NOMO-1 treated with DMSO at 0.1 percent for 48 hours (cell line): ENCODE results near the gene ZNF2.

Experiments
- DNase-seq: peaks from one replicate; lab custom pipeline; 2025; ENCODE audit not compliant: unreplicated experiment; lab: John Stamatoyannopoulos, UW

The ZNF2 gene

DNA sequence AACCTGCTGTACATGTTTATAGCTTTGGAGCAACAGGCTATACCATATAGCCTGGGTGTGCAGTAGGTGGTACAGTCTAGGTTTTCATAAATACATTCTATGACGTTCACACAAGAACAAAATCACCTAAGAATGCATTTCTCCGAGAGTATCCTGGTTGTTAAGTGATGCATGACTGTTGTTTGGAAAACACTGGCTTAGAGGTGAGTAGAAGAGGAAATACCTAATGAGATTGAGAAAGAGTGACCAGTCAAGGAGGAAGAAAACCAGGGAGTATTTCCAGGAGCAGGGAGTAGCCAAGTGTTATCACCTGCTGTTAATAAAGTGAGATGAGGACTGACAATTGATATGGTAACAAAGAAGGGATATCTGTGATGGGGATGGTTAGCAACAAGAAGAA, 38.8 kb downstream of the ZNF2 start:
- no peak for DNase-seq

DNA sequence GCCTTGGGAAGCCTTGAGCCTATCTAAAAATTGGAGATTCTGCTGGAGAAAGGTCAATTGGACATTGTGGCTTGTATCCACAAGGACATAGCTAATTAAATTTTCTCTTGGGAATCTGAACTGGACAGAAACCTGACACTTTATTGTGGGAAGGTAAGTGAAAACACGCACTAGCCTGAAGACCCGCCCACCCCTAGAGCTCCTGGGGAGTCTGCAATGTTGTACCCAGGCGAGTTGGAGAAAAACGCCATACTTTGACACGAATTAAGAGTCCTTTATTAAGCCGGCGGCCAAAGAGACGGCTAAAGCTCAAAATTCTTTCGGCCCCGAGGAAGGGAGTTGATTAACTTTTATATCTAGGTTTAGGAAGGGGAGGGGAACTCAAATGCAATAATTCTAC, 40.5 kb downstream of the ZNF2 start:
- DNase-seq = no peak

DNA sequence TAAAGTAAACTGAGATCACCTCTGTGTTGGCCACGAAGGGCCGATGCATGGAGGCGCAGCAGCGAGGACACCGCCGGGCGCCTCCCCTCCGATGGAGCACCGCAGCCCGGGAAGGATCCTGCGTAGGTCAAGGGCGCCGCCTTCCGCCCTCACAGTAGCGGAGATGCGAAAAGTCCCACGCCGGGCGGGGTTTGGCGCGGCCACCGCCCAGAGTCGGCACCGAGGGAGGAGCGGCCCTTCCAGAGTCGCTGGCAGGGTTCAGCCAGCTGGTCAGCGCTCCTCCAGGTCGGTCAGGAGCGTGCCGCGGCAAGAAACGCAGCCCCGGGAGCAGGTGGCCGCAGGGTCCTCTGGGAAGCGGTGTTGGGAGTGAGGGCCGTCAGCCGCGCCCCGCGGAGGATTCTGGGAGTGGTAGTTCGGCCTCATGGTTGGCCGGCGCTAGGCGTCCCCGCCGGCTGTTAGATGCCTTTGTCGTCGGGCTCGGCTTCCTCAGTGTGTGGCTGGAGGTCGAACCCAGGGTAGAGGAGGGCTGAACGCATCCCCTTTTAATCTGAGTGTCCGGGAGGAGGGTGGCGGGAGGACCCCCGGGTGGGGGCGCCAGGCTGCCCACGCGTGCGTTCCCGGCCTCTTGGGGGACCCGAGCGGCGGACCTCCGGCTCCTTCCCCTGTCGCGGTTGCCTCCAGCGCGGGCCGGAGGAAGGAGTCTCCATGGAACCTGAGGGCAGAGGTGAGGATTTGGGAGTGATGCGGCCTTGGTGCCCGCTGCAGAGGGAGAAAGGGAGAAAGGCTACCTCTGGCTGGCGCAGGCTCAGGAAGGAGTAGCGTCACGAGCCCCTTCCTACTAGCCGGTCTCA, 41.7 kb downstream of the ZNF2 start, which contains the start of gene ZNF892:
Gene ZNF892, plus strand, starts transcription at position 411 of the 851 bp plus-strand sequence. Its CDS starts 295 bp downstream, at position 706.
- DNase-seq = peak; percentile 84

DNA sequence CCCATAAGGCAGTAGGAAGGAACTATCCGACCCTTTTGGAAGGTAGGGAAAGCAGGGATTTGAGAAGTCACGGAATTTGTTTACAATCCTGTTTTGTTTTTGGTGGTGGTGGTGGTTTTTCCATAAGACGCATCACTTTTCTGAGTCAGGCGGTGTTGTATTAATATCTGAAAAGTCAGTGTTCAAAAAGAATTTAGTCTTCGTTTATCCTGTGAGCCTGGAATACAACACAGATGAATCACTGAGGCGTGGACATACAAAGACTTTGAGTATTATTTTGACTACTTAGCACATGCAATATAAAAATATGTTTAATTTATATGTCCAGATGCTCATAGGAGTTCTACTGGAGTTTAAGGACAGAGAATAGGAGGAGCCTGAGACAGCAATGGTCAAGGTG, 42.5 kb downstream of the ZNF2 start:
- no peak for DNase-seq

DNA sequence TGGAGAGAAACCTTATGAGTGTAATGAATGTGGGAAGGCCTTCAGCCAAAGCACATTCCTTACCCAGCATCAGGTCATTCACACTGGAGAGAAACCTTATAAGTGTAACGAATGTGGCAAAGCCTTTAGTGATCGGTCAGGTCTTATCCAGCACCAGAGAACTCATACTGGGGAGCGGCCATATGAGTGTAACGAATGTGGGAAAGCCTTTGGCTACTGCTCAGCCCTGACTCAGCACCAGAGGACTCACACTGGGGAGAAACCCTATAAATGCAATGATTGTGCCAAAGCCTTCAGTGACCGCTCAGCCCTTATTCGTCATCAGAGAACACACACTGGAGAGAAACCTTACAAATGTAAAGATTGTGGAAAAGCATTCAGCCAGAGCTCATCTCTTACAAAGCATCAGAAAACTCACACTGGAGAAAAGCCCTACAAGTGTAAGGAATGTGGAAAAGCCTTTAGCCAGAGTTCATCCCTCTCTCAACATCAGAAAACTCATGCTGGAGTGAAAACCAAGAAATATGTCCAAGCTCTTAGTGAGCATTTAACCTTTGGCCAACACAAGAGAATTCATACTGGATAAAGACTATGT, 49.5 kb downstream of the ZNF2 start:
- no peak for DNase-seq

DNA sequence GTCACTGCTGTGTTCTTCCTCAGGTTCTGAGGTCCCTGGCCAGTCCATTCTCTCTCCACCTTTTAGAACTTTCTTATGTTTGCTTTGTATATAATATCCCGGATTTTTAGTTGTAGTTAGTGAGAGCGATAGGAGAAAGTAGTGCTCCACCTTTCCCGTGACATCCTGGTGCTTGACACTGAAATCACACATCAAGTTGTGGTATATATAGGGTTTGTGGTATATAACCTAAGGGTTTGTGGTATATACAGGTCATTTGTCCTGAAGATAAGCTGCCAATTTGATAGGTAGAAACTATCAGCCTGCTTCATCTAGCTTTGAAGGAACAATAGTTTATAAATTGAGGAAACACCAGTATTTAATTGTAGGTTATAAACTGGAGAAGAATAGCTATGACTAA, 54.8 kb downstream of the ZNF2 start:
- no peak for DNase-seq

DNA sequence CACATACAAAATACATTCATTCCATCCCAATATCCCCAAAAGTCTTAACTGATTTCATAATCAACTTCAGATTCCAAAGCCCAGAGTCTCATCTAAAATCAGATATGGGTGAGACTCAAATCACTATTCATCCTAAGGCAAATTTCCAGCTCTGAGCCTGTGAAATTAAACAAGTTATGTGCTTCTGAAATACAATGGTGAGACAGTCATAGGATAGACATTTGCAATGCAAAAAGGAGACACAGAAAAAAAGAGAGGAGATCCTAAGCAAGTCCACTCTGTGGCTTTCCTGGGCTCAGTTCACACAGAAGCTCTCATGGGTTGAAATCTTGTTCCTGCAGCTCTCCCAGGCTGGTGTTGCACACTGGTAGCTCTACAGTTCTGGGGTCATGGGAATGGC, 60.0 kb downstream of the ZNF2 start:
- DNase-seq = no peak

DNA sequence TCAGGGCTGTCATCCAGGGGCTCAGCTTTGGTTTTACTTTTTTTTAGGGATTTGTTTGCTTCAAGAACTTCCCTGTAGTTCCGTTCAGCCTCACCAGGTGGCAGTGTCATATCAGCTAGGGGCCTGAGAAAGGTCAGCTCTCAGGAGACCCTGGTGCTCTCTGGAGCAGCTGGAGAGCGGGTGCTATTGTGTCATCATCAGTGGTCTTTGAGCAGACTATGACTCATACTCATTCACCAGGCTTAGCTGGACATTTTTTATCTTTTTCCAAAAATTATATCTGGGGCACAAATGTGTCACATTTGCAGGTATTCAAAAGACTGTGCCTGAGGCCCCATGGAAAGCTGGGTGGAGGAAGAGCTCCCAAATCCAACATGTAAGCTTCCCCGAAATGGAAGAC, 66.1 kb downstream of the ZNF2 start:
- peak; percentile 14 for DNase-seq

DNA sequence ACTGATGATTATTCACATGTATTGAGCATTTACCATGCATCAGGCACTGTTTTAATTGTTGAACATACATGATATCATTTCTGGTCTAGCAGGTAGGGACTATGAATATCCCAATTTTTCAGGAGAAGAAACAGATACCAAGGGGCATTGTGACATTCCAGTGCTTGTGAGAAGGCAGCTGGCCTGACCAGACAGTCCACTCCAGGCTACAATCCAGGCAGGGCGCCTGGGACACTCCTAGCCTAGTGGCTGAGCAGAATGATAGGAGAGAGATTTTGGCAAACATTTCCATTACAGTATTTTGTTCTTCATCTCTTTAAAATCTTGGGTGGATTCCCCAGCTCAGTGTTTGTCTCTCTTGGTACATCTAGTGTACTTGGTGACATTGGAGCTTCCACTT, 66.6 kb downstream of the ZNF2 start:
- DNase-seq = no peak
